Pancreas (tissue), 10 donors: Measurements from ENCODE around the gene OLFM1. TPM values are rescaled to one million over a fixed set of nuclear protein-coding genes. Genes with fewer than 3 reads are reported as not detected.

ENCODE experiments used
- ATAC-seq, 4 donors: fragments of 200-7000 bp; cut with Tn5 transposase; one replicate each; pipeline versions ENCODE4 v1.8.0 to v1.9.1; 2020; ENCODE audit warnings: mild to moderate bottlenecking in 4 of 4, moderate library complexity in 4 of 4
- DNase-seq, 6 donors: peaks; one replicate each; pipeline ENCODE4 v3.0.0-alpha.2; 2020
- FAIRE-seq: peaks from 2 replicates; lab custom pipeline; 2012; peaks lifted over from hg19 to GRCh38; lab: Jason Lieb, UNC
- H3K27ac ChIP-seq, 4 donors: fragments of 200-600 bp; sonication (generic); 1 replicate in 3 of 4; 2 replicates in 1 of 4; pipeline versions ENCODE4 v1.5.0 to v1.8.0; 2020
- H3K27me3 ChIP-seq, 4 donors: fragments of 200-600 bp; one replicate each; pipeline ENCODE4 v1.8.0; 2021
- H3K36me3 ChIP-seq, 3 donors: fragments of 200-600 bp; sonication (generic) in 1 of 3; one replicate each; pipeline versions ENCODE4 v1.5.0 to v1.8.0; 2020 to 2021
- H3K4me1 ChIP-seq, 3 donors: fragments of 200-600 bp; one replicate each; pipeline ENCODE4 v1.8.0; 2021
- H3K4me3 ChIP-seq, 4 donors: fragments of 200-600 bp; sonication (generic) in 2 of 4; one replicate each; pipeline versions ENCODE4 v1.5.0 to v1.8.0; 2020 to 2021
- H3K9me3 ChIP-seq, 4 donors: fragments of 200-600 bp; one replicate each; pipeline ENCODE4 v1.8.0; 2021
- WGBS, 2 donors: extraction: QIAGEN DNeasy Blood & Tissue Kit; methylation state at CpG; one replicate each; pipeline ENCODE4 v1.1.7; 2013; 5-methylcytosine and 5-hydroxymethylcytosine counted together
- intact Hi-C, 3 donors: fragments of 100-400 bp; cut with DNase I; formaldehyde crosslinking; loops; one replicate each; pipeline versions ENCODE4 v1.11.1 to v1.14.2; 2022
- polyA plus RNA-seq, 2 donors: library from polyadenylated mRNA; stranded (reverse); fragments of 200-250 nt; gene quantifications; one replicate each; pipeline ENCODE4 v1.2.3, GENCODE V29; 2013
- total RNA-seq, 6 donors: library from RNA; stranded (reverse); fragmentation: NEBNext Ultra II Directional in 4 of 6; extraction: Animal tissue kit (Norgen Biotek cat#: 25700) in 4 of 6; gene quantifications; one replicate each; pipeline versions ENCODE4 v1.2.1 to v1.2.4, GENCODE V29; 2021 to 2023
- TF ChIP-seq, protein P1 (sequence below), 4 donors: fragments of 200-600 bp; sonication (generic) in 3 of 4; IDR thresholded peaks; one replicate each; pipeline versions ENCODE4 v1.5.0 to v1.8.0; 2021; ENCODE audit warnings: antibody characterized with exemption in 4 of 4
- donor health status: healthy with polysubstance abuse.
- donor health status: DM: no; HTN: no; CAD: no; lungs with moderate emphysema.
- donor health status: DM: no; HTN: no; CAD: no.
- donor health status: control.
- donor health status: control.
- donor health status: Bipolar disorder and iron deficiency.
- donor health status: DM: yes; HTN: yes; CAD: no.
- donor health status: DM: no; HTN: no; CAD: no.
- donor health status: DM: no; HTN: no; CAD: no.
- donor health status: DM: yes; HTN: yes; CAD: no.

OLFM1 gene
- total and polyA plus RNA-seq, 8 donors, result 5.9 to 14.1 (median 7.8) TPM

GRCh38 chr9:135048758-135049444 is 38.6 kb upstream of the OLFM1 start:
- DNase-seq (peak in 1 of 6 donors; percentile 13), ATAC-seq (no peak), FAIRE-seq (no peak)
- 25 to 42% methylated on average over 17 of the region's 17 CpGs for WGBS, 2 donors
- TF ChIP-seq, protein P1, sequence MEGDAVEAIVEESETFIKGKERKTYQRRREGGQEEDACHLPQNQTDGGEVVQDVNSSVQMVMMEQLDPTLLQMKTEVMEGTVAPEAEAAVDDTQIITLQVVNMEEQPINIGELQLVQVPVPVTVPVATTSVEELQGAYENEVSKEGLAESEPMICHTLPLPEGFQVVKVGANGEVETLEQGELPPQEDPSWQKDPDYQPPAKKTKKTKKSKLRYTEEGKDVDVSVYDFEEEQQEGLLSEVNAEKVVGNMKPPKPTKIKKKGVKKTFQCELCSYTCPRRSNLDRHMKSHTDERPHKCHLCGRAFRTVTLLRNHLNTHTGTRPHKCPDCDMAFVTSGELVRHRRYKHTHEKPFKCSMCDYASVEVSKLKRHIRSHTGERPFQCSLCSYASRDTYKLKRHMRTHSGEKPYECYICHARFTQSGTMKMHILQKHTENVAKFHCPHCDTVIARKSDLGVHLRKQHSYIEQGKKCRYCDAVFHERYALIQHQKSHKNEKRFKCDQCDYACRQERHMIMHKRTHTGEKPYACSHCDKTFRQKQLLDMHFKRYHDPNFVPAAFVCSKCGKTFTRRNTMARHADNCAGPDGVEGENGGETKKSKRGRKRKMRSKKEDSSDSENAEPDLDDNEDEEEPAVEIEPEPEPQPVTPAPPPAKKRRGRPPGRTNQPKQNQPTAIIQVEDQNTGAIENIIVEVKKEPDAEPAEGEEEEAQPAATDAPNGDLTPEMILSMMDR (IDR thresholded peaks at IDR 0.05), result no peak
- no peaks in the 10 kb centered on the region for H3K27me3 ChIP-seq
- intact Hi-C loops, result no loop called here
- H3K4me3 ChIP-seq, result no peak overlapping the region
- H3K9me3 ChIP-seq, result no peaks in the 10 kb centered on the region
- no peak overlapping the region for H3K27ac ChIP-seq
- H3K36me3 ChIP-seq, result no peaks in the 10 kb centered on the region
- no peaks in the 10 kb centered on the region for H3K4me1 ChIP-seq

GRCh38 chr9:135049460-135049859 is 38.0 kb upstream of the OLFM1 start:
- WGBS, 2 donors, result 38 to 39% methylated on average over 7 of the region's 7 CpGs
- no peaks in the 10 kb centered on the region for H3K36me3 ChIP-seq
- ATAC-seq (no peak), DNase-seq (no peak), FAIRE-seq (no peak)
- H3K27me3 ChIP-seq, result no peaks in the 10 kb centered on the region
- H3K4me1 ChIP-seq, result no peaks in the 10 kb centered on the region
- intact Hi-C loops, result no loop called here
- TF ChIP-seq, protein P1 (IDR thresholded peaks at IDR 0.05), result no peak
- no peaks in the 10 kb centered on the region for H3K9me3 ChIP-seq
- H3K4me3 ChIP-seq, result no peak overlapping the region
- no peak overlapping the region for H3K27ac ChIP-seq

GRCh38 chr9:135050072-135050990 is 37.1 kb upstream of the OLFM1 start:
- no peaks in the 10 kb centered on the region for H3K4me1 ChIP-seq
- FAIRE-seq, result no peak
- DNase-seq, result peak in 1 of 6 donors; percentile 37
- ATAC-seq, result no peak
- TF ChIP-seq, protein P1 (IDR thresholded peaks at IDR 0.05), result no peak
- no peaks in the 10 kb centered on the region for H3K36me3 ChIP-seq
- no peaks in the 10 kb centered on the region for H3K27me3 ChIP-seq
- H3K27ac ChIP-seq, result no peak overlapping the region
- WGBS, 2 donors, result 63 to 75% methylated on average over 31 of the region's 31 CpGs
- no peaks in the 10 kb centered on the region for H3K9me3 ChIP-seq
- intact Hi-C loops, result no loop called here
- H3K4me3 ChIP-seq, result no peak overlapping the region

GRCh38 chr9:135051316-135052038 is 36.0 kb upstream of the OLFM1 start:
- no peak for FAIRE-seq
- TF ChIP-seq, protein P1 (IDR thresholded peaks at IDR 0.05), result no peak
- H3K9me3 ChIP-seq, result no peaks in the 10 kb centered on the region
- H3K27me3 ChIP-seq, result no peaks in the 10 kb centered on the region
- DNase-seq, result peak in 1 of 6 donors; percentile 14
- H3K4me3 ChIP-seq, result no peak overlapping the region
- no peak for ATAC-seq
- H3K27ac ChIP-seq, result no peak overlapping the region
- intact Hi-C loops, result no loop called here
- H3K4me1 ChIP-seq, result no peaks in the 10 kb centered on the region
- H3K36me3 ChIP-seq, result no peaks in the 10 kb centered on the region
- WGBS, 2 donors, result 74 to 75% methylated on average over 17 of the region's 17 CpGs
